GM18507 (cell line): ENCODE data around the gene RDH11.
A peak's percentile ranks its signal among the peaks of the same experiment; 100 is the strongest.
"Not testable (repeated sequence)": the region's sequence is repeated elsewhere in the genome, so short reads cannot be mapped to it uniquely, and the experiment has no call there.

Experiments used
- DNase-seq: peaks from one replicate; pipeline ENCODE4 v3.0.0; 2011; ENCODE audit warnings: low read depth; ENCODE audit not compliant: insufficient read length; ENCODE audit errors: extremely low spot score
- FAIRE-seq: peaks from 2 replicates; lab custom pipeline; 2011; peaks lifted over from hg19 to GRCh38; lab: Jason Lieb, UNC

RDH11 gene

DNA sequence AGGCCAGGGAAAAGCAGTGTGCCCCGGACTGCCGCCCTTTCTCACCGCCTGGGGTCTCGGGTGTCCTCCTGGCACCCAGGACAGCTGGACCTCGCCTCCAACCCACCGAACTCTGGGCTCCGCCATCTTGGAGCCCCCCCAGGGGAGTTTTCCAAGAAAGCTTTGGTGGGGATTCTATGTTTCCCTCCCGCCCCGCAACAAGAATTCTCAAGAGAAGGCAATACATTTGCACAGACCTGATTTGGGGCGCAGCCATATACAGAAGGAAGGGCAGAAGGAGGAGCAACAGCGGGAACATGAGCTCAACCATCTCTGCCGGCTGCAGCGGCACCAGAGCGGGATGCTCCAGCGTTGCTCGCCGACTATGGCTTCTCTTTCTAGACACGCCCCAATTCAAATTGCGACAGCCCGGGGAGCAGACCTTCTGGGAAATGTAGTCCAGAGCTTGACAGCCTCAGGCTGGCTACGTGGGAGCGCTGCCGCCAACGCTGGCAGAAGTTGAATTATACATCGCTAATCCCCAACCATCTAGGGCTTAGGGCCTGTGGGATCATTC lies at the start of gene RDH11:
TSS of gene RDH11 (minus strand) at position 371 of the 556 bp plus-strand sequence. CDS start at position 310, 61 bp downstream.
- FAIRE-seq (peak; percentile 91), DNase-seq (peak; percentile 77)

- FAIRE-seq: no peak
- DNase-seq: no peak
These were observed 48.5 kb upstream of the RDH11 start for GRCh38 chr14:67744046-67744445.

GRCh38 chr14:67738740-67739504 lies 43.4 kb upstream of the RDH11 start:
- no peak for FAIRE-seq
- no peak for DNase-seq

DNA sequence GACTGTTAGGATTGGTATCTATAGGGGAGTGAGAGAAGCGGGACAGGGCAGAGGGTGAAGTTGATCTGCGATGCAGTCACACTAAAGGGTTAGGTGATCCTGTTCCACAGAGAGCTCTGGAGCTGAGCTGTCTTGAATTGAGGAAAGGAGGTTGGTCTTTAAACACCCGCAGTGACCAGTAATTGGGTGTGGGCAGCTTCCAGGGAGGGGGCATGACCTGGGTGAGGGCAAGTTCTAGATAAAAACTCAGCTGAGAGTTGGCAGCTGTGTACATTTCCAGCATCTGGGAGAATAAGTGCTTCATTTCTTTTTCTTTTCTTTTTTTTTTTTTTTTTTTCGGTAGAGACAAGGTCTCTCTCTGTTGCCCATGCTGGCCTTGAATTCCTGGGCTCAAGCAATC lies 41.2 kb upstream of the RDH11 start:
- FAIRE-seq (no peak), DNase-seq (no peak)

GRCh38 chr14:67735336-67736147 lies 40.0 kb upstream of the RDH11 start:
- FAIRE-seq (no peak), DNase-seq (no peak)

DNA sequence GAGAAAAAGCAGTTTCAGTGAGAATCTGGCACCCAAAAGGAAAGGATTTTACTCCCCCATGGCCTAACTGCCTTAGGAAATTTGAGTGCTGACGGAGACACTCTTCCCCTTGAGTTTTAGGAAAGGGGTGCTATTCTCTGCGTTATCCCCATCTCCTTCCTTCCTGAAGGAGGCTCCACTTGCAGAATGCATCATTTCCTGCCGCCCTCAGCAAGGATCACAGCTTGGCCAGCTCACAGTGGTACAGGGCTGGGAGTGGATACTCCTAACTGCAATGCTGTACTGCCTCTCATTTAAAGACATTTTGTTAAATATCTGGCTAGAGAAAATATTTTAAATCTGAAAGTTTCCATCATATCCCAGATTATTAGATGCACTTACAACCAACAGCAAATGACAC lies 39.1 kb upstream of the RDH11 start:
- FAIRE-seq: no peak
- no peak for DNase-seq

DNA sequence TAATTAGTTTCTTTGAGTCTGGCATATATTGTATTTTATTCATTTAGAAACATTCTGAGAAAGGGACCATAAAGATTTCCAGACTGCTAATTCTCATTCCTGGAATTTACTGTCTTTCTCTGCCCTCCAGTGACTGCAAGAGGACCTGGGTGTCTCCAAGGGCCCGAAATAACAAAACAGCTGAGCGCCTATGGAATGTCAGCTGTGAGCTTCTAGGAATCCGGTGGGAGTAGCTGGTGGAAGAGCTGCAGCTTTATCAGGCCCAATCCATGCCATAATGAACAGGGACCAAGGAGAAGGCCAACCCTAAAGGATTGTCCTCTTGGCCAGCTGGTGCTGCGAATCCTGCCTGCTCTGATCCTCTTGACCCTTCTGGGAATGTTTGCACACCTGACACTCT lies 38.1 kb upstream of the RDH11 start:
- FAIRE-seq (no peak), DNase-seq (no peak)

- FAIRE-seq (no peak), DNase-seq (no peak)
These were observed 33.7 kb upstream of the RDH11 start for GRCh38 chr14:67729072-67729885.

GRCh38 chr14:67728258-67728657 lies 32.7 kb upstream of the RDH11 start:
- DNase-seq (no peak), FAIRE-seq (no peak)

- no peak for DNase-seq
- no peak for FAIRE-seq
These were observed 31.8 kb upstream of the RDH11 start for GRCh38 chr14:67727361-67727760.

DNA sequence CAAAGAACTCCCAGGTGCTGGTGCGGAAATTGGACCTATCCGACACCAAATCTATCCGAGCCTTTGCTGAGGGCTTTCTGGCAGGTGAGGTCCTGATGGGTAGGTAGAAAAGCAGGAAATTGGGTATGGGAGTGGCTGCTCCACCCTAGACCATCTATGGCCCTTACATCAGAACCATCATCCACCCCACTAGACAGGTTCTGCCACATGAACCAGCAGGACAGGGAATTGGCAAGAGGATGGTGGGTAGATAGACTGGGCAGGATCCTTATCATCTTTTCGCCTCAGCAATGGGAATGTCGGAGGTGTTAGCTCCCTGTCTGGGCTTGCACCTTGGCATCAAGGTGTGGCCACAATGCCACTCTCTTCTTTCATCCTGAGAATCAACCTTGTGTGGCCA lies 29.6 kb upstream of the RDH11 start:
- no peak for FAIRE-seq

GRCh38 chr14:67722293-67722692 lies 26.7 kb upstream of the RDH11 start:
- FAIRE-seq: no peak
- no peak for DNase-seq

More for the DNA sequence above, 29.6 kb upstream of the RDH11 start:
- no peak for DNase-seq

GRCh38 chr14:67721875-67722274 lies 26.3 kb upstream of the RDH11 start:
- no peak for FAIRE-seq
- DNase-seq: no peak

GRCh38 chr14:67719866-67720265 lies 24.3 kb upstream of the RDH11 start:
- FAIRE-seq (no peak), DNase-seq (no peak)

- FAIRE-seq, DNase-seq: not testable (repeated sequence)
These were observed 23.8 kb upstream of the RDH11 start for GRCh38 chr14:67719385-67719784.

GRCh38 chr14:67718265-67718664 lies 22.7 kb upstream of the RDH11 start:
- DNase-seq (no peak), FAIRE-seq (no peak)

- FAIRE-seq: no peak
- no peak for DNase-seq
These were observed 21.5 kb upstream of the RDH11 start for GRCh38 chr14:67717048-67717447.

- FAIRE-seq (no peak), DNase-seq (no peak)
These were observed 14.6 kb upstream of the RDH11 start for GRCh38 chr14:67710209-67710608.

GRCh38 chr14:67709796-67710195 lies 14.2 kb upstream of the RDH11 start:
- not testable (repeated sequence) for FAIRE-seq, DNase-seq

DNA sequence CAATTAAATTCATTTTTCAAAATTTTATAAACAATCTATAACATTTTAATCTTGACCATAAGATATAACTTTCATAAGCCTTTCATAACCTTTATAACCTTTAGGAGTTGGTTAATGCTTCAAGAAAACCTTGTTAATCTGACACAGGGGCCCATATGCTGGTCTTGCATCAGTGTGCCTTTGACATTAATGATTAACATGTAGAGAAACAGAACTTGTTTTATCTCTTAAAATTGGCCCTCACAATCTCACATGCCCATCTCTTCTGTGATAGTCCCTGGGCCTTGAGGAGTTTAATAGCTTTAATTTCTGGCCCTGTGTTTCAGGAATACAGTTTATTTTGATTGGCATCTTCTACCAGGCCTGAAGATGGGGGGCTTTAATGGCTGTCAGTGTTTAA lies 13.8 kb upstream of the RDH11 start:
- not testable (repeated sequence) for DNase-seq, FAIRE-seq
